ENCODE data around the gene LPP. TPM values are rescaled to one million over a fixed set of nuclear protein-coding genes. Genes with fewer than 3 reads are reported as not detected.

LPP gene
- total and polyA plus RNA-seq, 10 of the 15 experiments (the other 5 are each of a cell fraction or from before 2014, with no cell fraction given) = under 0.01 to 0.62 (median 0.03) TPM

GRCh38 chr3:188177721-188178120, 23.8 kb downstream of the LPP start:
- H3K4me1 ChIP-seq (ENCODE audit: control insufficient read depth, insufficient read depth, low read length) = no peaks in the 10 kb centered on the region
- CTCF ChIA-PET = no interaction called here
- FAIRE-seq = no peak
- no peak overlapping the region for H3K9ac ChIP-seq (ENCODE audit: control insufficient read depth, insufficient read depth, low read length)
- DNase-seq (ENCODE audit: low read depth, low spot score) = no peak
- H3K79me2 ChIP-seq (ENCODE audit: control insufficient read depth, insufficient read depth, low read length) = no peaks in the 10 kb centered on the region
- TF ChIP-seq BCL11A (IDR thresholded peaks at IDR 0.05; ENCODE audit: low read depth, low read length) (no peak), ATF7 (IDR thresholded peaks at IDR 0.05; ENCODE audit: low read depth) (no peak), RAD51 (IDR thresholded peaks at IDR 0.05) (no peak)
- 18% methylated on average over 2 of the region's 2 CpGs for WGBS (ENCODE audit: insufficient coverage, insufficient replicate concordance, low lambda C conversion rate, missing lambda C conversion rate)
- SMC1A ChIA-PET (ENCODE audit: uncharacterized antibody, unreplicated experiment) = no interaction called here
- ATAC-seq = no peak
- no peak overlapping the region for H3K4me3 ChIP-seq
- no TSS peak for BruUV-seq (replicated peaks)
- H3K4me2 ChIP-seq (ENCODE audit: control insufficient read depth, insufficient read depth) = no peak overlapping the region
- no peaks in the 10 kb centered on the region for H3K9me3 ChIP-seq (replicated peaks; ENCODE audit: control insufficient read depth, insufficient read depth, low read length)
- in situ Hi-C loops (cut with MboI) (no loop called here), intact Hi-C loops (cut with micrococcal nuclease; ENCODE audit: unreplicated experiment) (no loop called here)
- peaks cover 0 to 3% of the 10 kb centered on the region in 2 experiments; a peak in 2 of 4 replicates for H3K27me3 ChIP-seq (replicated peaks in 1 of 2; ENCODE audit: control insufficient read depth in 2 of 2, insufficient read depth in 2 of 2, low read length in 1 of 2)
- no peak overlapping the region for H3K27ac ChIP-seq (ENCODE audit: control insufficient read depth, insufficient read depth)
- no peaks in the 10 kb centered on the region for H3K36me3 ChIP-seq (ENCODE audit: control insufficient read depth in 2 of 2, insufficient read depth in 2 of 2, low read length in 1 of 2)
- no peaks in the 10 kb centered on the region for H4K20me1 ChIP-seq (ENCODE audit: control insufficient read depth, insufficient read depth)
- no peak overlapping the region for H2AFZ ChIP-seq (ENCODE audit: control insufficient read depth, low read depth, low read length)
- POLR2A ChIA-PET = no interaction called here
- RAD21 ChIA-PET (ENCODE audit: unreplicated experiment) = no interaction called here

- H3K4me2 ChIP-seq (ENCODE audit: control insufficient read depth, insufficient read depth) = no peak overlapping the region
- 28% methylated on average over 7 of the region's 7 CpGs for WGBS (ENCODE audit: insufficient coverage, insufficient replicate concordance, low lambda C conversion rate, missing lambda C conversion rate)
- in situ Hi-C loops (cut with MboI) (no loop called here), intact Hi-C loops (cut with micrococcal nuclease; ENCODE audit: unreplicated experiment) (no loop called here)
- H2AFZ ChIP-seq (ENCODE audit: control insufficient read depth, low read depth, low read length) = no peak overlapping the region
- FAIRE-seq (no peak), ATAC-seq (no peak), DNase-seq (ENCODE audit: low read depth, low spot score) (no peak)
- ChIA-PET POLR2A (no interaction called here), RAD21 (ENCODE audit: unreplicated experiment) (no interaction called here), SMC1A (ENCODE audit: uncharacterized antibody, unreplicated experiment) (no interaction called here), CTCF (no interaction called here)
- no peak overlapping the region for H3K9ac ChIP-seq (ENCODE audit: control insufficient read depth, insufficient read depth, low read length)
- no peaks in the 10 kb centered on the region for H3K79me2 ChIP-seq (ENCODE audit: control insufficient read depth, insufficient read depth, low read length)
- H3K4me3 ChIP-seq = no peak overlapping the region
- peaks cover 0 to 3% of the 10 kb centered on the region in 2 experiments; a peak in 2 of 4 replicates for H3K27me3 ChIP-seq (replicated peaks in 1 of 2; ENCODE audit: control insufficient read depth in 2 of 2, insufficient read depth in 2 of 2, low read length in 1 of 2)
- no peaks in the 10 kb centered on the region for H3K4me1 ChIP-seq (ENCODE audit: control insufficient read depth, insufficient read depth, low read length)
- no peak overlapping the region for H3K27ac ChIP-seq (ENCODE audit: control insufficient read depth, insufficient read depth)
- no peaks in the 10 kb centered on the region for H3K9me3 ChIP-seq (replicated peaks; ENCODE audit: control insufficient read depth, insufficient read depth, low read length)
- no TSS peak for BruUV-seq (replicated peaks)
- H4K20me1 ChIP-seq (ENCODE audit: control insufficient read depth, insufficient read depth) = no peaks in the 10 kb centered on the region; the same call in 1 of the 2 replicates
- H3K36me3 ChIP-seq (ENCODE audit: control insufficient read depth in 2 of 2, insufficient read depth in 2 of 2, low read length in 1 of 2) = no peaks in the 10 kb centered on the region
- TF ChIP-seq ZBTB33 (IDR thresholded peaks at IDR 0.05) (no peak), ZNF622 (IDR thresholded peaks at IDR 0.05) (no peak), CEBPB (IDR thresholded peaks at IDR 0.05; ENCODE audit: borderline replicate concordance in 1 of 2, low read depth in 2 of 2, low read length in 2 of 2) (no peak), YBX1 (IDR thresholded peaks at IDR 0.05) (no peak), RCOR1 (conservative IDR thresholded peaks at IDR 0.05; ENCODE audit: low read depth, low read length) (no peak), EGR1 (IDR thresholded peaks at IDR 0.05; ENCODE audit: borderline replicate concordance in 1 of 2, low read depth in 2 of 2, low read length in 2 of 2) (no peak), ZZZ3 (IDR thresholded peaks at IDR 0.05; ENCODE audit: control insufficient read depth, insufficient read length, low read depth) (no peak), SIN3A (IDR thresholded peaks at IDR 0.05; ENCODE audit: low read depth, low read length) (no peak), KAT2A (conservative IDR thresholded peaks at IDR 0.05; ENCODE audit: control insufficient read depth, low read depth, low read length) (no peak)
- TF ChIP-seq, protein P1, sequence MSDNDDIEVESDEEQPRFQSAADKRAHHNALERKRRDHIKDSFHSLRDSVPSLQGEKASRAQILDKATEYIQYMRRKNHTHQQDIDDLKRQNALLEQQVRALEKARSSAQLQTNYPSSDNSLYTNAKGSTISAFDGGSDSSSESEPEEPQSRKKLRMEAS (IDR thresholded peaks at IDR 0.05; ENCODE audit: low read depth, low read length) = no peak
- TF ChIP-seq, protein P2, sequence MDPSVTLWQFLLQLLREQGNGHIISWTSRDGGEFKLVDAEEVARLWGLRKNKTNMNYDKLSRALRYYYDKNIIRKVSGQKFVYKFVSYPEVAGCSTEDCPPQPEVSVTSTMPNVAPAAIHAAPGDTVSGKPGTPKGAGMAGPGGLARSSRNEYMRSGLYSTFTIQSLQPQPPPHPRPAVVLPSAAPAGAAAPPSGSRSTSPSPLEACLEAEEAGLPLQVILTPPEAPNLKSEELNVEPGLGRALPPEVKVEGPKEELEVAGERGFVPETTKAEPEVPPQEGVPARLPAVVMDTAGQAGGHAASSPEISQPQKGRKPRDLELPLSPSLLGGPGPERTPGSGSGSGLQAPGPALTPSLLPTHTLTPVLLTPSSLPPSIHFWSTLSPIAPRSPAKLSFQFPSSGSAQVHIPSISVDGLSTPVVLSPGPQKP (IDR thresholded peaks at IDR 0.05; ENCODE audit: low read depth, low read length) = no peak
These were observed 24.5 kb downstream of the LPP start for GRCh38 chr3:188178293-188178936.

Measured in GM12878 (cell line).